ENCODE data around the gene NKX3-2. TPM values are rescaled to one million over a fixed set of nuclear protein-coding genes. Genes with fewer than 3 reads are reported as not detected.

Gene NKX3-2
- total RNA-seq, 2 experiments from 2014 or later, result 0.57 to 0.63 TPM

DNA sequence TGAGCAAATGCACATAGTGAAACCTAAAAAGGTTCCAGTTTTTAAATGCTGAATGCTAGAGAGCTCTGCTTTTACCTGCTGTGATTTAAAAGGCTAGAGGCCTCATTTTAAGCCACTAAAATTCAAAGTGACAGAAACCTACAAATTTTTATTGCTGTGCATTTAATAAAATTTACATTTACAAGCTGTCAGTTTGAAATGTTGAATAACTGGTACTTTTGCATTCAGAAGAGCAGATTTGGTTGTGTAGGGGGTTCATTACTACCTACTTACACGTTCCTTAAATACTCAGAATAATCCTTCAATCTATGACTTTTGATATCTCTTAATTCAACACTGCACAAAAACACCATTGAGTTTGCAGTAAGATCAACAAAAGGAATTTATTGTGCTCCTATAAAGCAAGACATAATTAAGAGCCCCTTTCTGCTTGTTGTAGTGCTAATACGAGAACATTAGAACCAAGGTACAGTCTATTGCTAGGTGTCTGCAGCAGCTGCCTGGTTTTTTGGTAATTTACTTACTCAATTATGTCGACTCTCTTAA, 27.9 kb downstream of the NKX3-2 start:
- DNase-seq (ENCODE audit: low spot score), result no peak
- H3K4me2 ChIP-seq (ENCODE audit: low read length), result no peak overlapping the region
- no peaks in the 10 kb centered on the region for H3K4me1 ChIP-seq (ENCODE audit: insufficient read depth, low read length, poor library complexity, severe bottlenecking)
- no peaks in the 10 kb centered on the region for H3K79me2 ChIP-seq (ENCODE audit: insufficient read depth, low read depth, low read length)
- H4K20me1 ChIP-seq (ENCODE audit: insufficient read depth, low read length), result no peaks in the 10 kb centered on the region
- H3K27ac ChIP-seq (ENCODE audit: low read depth, low read length, poor library complexity, severe bottlenecking), result no peak overlapping the region
- intact Hi-C loops (cut with micrococcal nuclease; ENCODE audit: unreplicated experiment), result no loop called here
- no TSS peak for BruUV-seq (replicated peaks)
- ChIA-PET POLR2A (interaction anchor here (1.2 kb wide), 1 partner anchor 10 kb away, joined by 3 read pairs; no protein-coding TSS in a partner anchor), CTCF (ENCODE audit: unreplicated experiment) (no interaction called here)
- H2AFZ ChIP-seq (ENCODE audit: low read length), result no peak overlapping the region
- no peak overlapping the region for H3K4me3 ChIP-seq (ENCODE audit: low read depth, low read length, poor library complexity, severe bottlenecking)
- H3K36me3 ChIP-seq (ENCODE audit: insufficient read depth, low read length), result no peaks in the 10 kb centered on the region
- TF ChIP-seq, protein P1, sequence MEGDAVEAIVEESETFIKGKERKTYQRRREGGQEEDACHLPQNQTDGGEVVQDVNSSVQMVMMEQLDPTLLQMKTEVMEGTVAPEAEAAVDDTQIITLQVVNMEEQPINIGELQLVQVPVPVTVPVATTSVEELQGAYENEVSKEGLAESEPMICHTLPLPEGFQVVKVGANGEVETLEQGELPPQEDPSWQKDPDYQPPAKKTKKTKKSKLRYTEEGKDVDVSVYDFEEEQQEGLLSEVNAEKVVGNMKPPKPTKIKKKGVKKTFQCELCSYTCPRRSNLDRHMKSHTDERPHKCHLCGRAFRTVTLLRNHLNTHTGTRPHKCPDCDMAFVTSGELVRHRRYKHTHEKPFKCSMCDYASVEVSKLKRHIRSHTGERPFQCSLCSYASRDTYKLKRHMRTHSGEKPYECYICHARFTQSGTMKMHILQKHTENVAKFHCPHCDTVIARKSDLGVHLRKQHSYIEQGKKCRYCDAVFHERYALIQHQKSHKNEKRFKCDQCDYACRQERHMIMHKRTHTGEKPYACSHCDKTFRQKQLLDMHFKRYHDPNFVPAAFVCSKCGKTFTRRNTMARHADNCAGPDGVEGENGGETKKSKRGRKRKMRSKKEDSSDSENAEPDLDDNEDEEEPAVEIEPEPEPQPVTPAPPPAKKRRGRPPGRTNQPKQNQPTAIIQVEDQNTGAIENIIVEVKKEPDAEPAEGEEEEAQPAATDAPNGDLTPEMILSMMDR (conservative IDR thresholded peaks at IDR 0.05; ENCODE audit: low read length), result no peak
- no peaks in the 10 kb centered on the region for H3K9me3 ChIP-seq (ENCODE audit: low read length)
- H3K9me2 ChIP-seq (ENCODE audit: insufficient read depth, low read length), result no peaks in the 10 kb centered on the region

DNA sequence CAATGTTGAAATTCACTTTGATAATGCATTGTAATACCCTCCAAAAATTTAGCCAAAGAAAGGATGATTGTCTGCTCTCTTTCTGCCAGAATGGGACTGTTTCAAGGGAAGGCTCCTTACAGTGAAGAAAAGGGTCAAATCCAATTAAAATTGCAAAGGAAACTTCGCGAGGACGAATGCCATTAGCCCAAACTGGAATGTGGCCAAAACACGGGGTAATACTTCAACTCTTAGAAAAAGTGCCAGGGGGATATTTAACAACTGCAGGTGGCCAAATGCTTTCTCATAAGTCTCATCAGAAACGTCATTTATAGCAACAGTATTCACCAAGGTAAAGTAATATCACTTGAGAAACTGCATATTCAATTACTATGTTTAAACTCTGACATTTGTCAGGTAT, 29.0 kb downstream of the NKX3-2 start:
- Histone ChIP-seq H3K9me2 (ENCODE audit: insufficient read depth, low read length) (no peaks in the 10 kb centered on the region), H3K27ac (ENCODE audit: low read depth, low read length, poor library complexity, severe bottlenecking) (no peak overlapping the region), H3K79me2 (ENCODE audit: insufficient read depth, low read depth, low read length) (no peaks in the 10 kb centered on the region), H3K4me3 (ENCODE audit: low read depth, low read length, poor library complexity, severe bottlenecking) (no peak overlapping the region), H2AFZ (ENCODE audit: low read length) (no peak overlapping the region), H3K36me3 (ENCODE audit: insufficient read depth, low read length) (no peaks in the 10 kb centered on the region), H3K9me3 (ENCODE audit: low read length) (no peaks in the 10 kb centered on the region), H3K4me2 (ENCODE audit: low read length) (no peak overlapping the region), H4K20me1 (ENCODE audit: insufficient read depth, low read length) (no peaks in the 10 kb centered on the region), H3K4me1 (ENCODE audit: insufficient read depth, low read length, poor library complexity, severe bottlenecking) (no peaks in the 10 kb centered on the region)
- CTCF ChIA-PET (ENCODE audit: unreplicated experiment), result no interaction called here
- intact Hi-C loops (cut with micrococcal nuclease; ENCODE audit: unreplicated experiment), result no loop called here
- no peak for DNase-seq (ENCODE audit: low spot score)
- BruUV-seq (replicated peaks), result no TSS peak
- no peak for TF ChIP-seq EZH2phosphoT487 (IDR thresholded peaks at IDR 0.05; ENCODE audit: borderline replicate concordance, low read depth, low read length)
- TF ChIP-seq, protein P1 (conservative IDR thresholded peaks at IDR 0.05; ENCODE audit: low read length), result no peak
- POLR2A ChIA-PET, result interaction anchor here (0.5 to 1.2 kb wide), 2 partner anchors 9 to 789 kb away, joined by 3 to 5 read pairs; no protein-coding TSS in a partner anchor

DNA sequence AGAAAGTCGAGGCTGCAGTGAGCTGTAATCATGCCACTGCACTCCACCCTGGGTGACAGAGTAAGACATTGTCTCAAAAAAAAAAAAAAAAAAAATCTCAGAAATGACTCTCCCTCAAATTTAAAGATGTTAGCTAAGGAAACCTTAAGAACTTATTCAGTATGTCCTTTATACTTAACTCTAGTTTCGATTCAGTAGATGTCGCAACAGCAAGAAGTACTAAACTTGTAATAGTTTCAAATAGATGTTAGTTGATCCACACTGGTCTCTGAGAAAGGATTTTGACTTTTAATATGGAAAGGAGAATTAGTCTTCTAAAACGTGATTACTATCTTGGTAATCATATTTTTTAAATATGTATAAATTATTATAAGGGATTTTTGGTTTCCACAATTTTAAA, 29.6 kb downstream of the NKX3-2 start:
- Histone ChIP-seq H3K4me1 (ENCODE audit: insufficient read depth, low read length, poor library complexity, severe bottlenecking) (no peaks in the 10 kb centered on the region), H3K9me2 (ENCODE audit: insufficient read depth, low read length) (no peaks in the 10 kb centered on the region), H3K9me3 (ENCODE audit: low read length) (no peaks in the 10 kb centered on the region), H3K36me3 (ENCODE audit: insufficient read depth, low read length) (no peaks in the 10 kb centered on the region), H3K4me2 (ENCODE audit: low read length) (no peak overlapping the region), H2AFZ (ENCODE audit: low read length) (no peak overlapping the region), H3K4me3 (ENCODE audit: low read depth, low read length, poor library complexity, severe bottlenecking) (no peak overlapping the region), H3K27ac (ENCODE audit: low read depth, low read length, poor library complexity, severe bottlenecking) (no peak overlapping the region), H4K20me1 (ENCODE audit: insufficient read depth, low read length) (no peaks in the 10 kb centered on the region), H3K79me2 (ENCODE audit: insufficient read depth, low read depth, low read length) (no peaks in the 10 kb centered on the region)
- intact Hi-C loops (cut with micrococcal nuclease; ENCODE audit: unreplicated experiment), result no loop called here
- POLR2A ChIA-PET, result interaction anchor here (0.5 kb wide), 1 partner anchor 789 kb away, joined by 5 read pairs; no protein-coding TSS in a partner anchor
- CTCF ChIA-PET (ENCODE audit: unreplicated experiment), result no interaction called here
- no peak for TF ChIP-seq EZH2phosphoT487 (IDR thresholded peaks at IDR 0.05; ENCODE audit: borderline replicate concordance, low read depth, low read length)
- TF ChIP-seq, protein P1 (conservative IDR thresholded peaks at IDR 0.05; ENCODE audit: low read length), result no peak
- DNase-seq (ENCODE audit: low spot score), result no peak
- no TSS peak for BruUV-seq (replicated peaks)
